ENCODE measurements around the gene CHMP1B. TPM values are rescaled to one million over a fixed set of nuclear protein-coding genes. Genes with fewer than 3 reads are reported as not detected.

Gene CHMP1B
- total and polyA plus RNA-seq, 2 experiments from 2014 or later = 47.1 to 47.8 TPM

DNA sequence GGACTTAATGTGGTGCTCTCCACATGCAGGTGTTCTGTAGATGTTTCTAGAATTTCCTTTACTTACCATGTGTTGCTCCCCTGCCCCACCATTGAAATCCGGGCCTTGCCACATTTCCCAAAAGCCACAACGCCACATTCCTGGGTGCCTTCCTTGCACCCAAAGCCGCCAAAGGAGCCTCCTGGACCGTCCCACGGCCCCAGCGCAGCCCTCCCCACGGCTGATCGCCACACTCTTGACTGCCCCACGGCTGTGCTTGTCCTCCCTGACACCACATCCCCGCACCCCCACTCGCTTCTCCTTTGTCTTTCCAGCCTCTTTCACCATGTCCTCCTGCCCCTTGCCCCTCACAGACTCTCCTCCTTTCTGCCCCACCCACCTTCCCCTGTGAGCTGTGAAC is 40.2 kb upstream of the CHMP1B start:
- no peak overlapping the region for H3K4me3 ChIP-seq
- H4K20me1 ChIP-seq (ENCODE audit: insufficient read depth) = no peaks in the 10 kb centered on the region
- no peaks in the 10 kb centered on the region for H3K4me1 ChIP-seq (ENCODE audit: insufficient read depth)
- no peak for DNase-seq
- no peaks in the 10 kb centered on the region for H3K79me2 ChIP-seq (ENCODE audit: insufficient read depth)
- no peak for TF ChIP-seq EZH2phosphoT487 (IDR thresholded peaks at IDR 0.05; ENCODE audit: insufficient read depth, low read depth)
- TF ChIP-seq EZH2 (IDR thresholded peaks at IDR 0.05; ENCODE audit: insufficient read depth, poor library complexity, severe bottlenecking) = no peak
- H3K36me3 ChIP-seq (ENCODE audit: low read depth) = no peaks in the 10 kb centered on the region
- H3K9me2 ChIP-seq (ENCODE audit: insufficient read depth) = no peaks in the 10 kb centered on the region
- H3F3A ChIP-seq (ENCODE audit: insufficient read depth) = no peaks in the 10 kb centered on the region
- no peak overlapping the region for H3K27ac ChIP-seq
- no peak overlapping the region for H2AFZ ChIP-seq
- no peaks in the 10 kb centered on the region for H3K27me3 ChIP-seq (replicated peaks; ENCODE audit: insufficient read depth)
- no peak overlapping the region for H3K9ac ChIP-seq
- no peak overlapping the region for H3K4me2 ChIP-seq (ENCODE audit: unreplicated experiment)
- in situ Hi-C loops (cut with MboI) = no loop called here
- no peaks in the 10 kb centered on the region for H3K9me3 ChIP-seq (ENCODE audit: low read depth)
- WGBS, 2 experiments (ENCODE audit: low coverage in 1 of 2, low lambda C conversion rate in 2 of 2, missing lambda C conversion rate in 2 of 2) = 77 to 81% methylated on average over 9 to 11 of the region's 11 CpGs

DNA sequence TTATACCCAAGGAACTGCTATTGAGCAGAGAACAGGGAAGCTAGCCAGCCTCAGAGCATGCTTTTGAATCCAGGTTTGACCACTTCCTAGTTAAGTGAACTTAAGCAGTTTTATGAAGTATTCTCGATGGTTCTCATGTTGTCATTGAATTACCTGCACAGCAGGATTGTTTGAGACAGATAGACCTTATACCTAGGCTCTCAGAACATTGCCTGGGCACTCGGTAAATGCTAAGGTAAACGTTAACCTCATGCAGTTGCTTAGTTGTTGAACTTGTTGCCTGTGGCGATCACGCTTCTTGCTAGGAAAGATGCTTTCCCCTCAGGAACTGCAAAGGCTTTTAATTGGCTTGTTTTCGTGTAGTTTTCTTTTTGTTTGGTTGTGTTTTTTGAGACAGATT is 34.0 kb upstream of the CHMP1B start:
- no peaks in the 10 kb centered on the region for H3K36me3 ChIP-seq (ENCODE audit: low read depth)
- H3K9me2 ChIP-seq (ENCODE audit: insufficient read depth) = no peaks in the 10 kb centered on the region
- no peak overlapping the region for H3K9ac ChIP-seq
- no peaks in the 10 kb centered on the region for H3K27me3 ChIP-seq (replicated peaks; ENCODE audit: insufficient read depth)
- H3K4me3 ChIP-seq = no peak overlapping the region
- H4K20me1 ChIP-seq (ENCODE audit: insufficient read depth) = no peaks in the 10 kb centered on the region
- H3K9me3 ChIP-seq (ENCODE audit: low read depth) = no peaks in the 10 kb centered on the region
- no peak for DNase-seq
- H3K79me2 ChIP-seq (ENCODE audit: insufficient read depth) = no peaks in the 10 kb centered on the region
- H2AFZ ChIP-seq = no peak overlapping the region
- in situ Hi-C loops (cut with MboI) = no loop called here
- no peak overlapping the region for H3K27ac ChIP-seq
- no peak for TF ChIP-seq EZH2 (IDR thresholded peaks at IDR 0.05; ENCODE audit: insufficient read depth, poor library complexity, severe bottlenecking)
- TF ChIP-seq EZH2phosphoT487 (IDR thresholded peaks at IDR 0.05; ENCODE audit: insufficient read depth, low read depth) = no peak
- H3K4me2 ChIP-seq (ENCODE audit: unreplicated experiment) = no peak overlapping the region
- no peaks in the 10 kb centered on the region for H3F3A ChIP-seq (ENCODE audit: insufficient read depth)
- 71% methylated on average over 6 of the region's 6 CpGs for WGBS, 2 experiments (ENCODE audit: low coverage in 1 of 2, low lambda C conversion rate in 2 of 2, missing lambda C conversion rate in 2 of 2)
- H3K4me1 ChIP-seq (ENCODE audit: insufficient read depth) = no peaks in the 10 kb centered on the region

DNA sequence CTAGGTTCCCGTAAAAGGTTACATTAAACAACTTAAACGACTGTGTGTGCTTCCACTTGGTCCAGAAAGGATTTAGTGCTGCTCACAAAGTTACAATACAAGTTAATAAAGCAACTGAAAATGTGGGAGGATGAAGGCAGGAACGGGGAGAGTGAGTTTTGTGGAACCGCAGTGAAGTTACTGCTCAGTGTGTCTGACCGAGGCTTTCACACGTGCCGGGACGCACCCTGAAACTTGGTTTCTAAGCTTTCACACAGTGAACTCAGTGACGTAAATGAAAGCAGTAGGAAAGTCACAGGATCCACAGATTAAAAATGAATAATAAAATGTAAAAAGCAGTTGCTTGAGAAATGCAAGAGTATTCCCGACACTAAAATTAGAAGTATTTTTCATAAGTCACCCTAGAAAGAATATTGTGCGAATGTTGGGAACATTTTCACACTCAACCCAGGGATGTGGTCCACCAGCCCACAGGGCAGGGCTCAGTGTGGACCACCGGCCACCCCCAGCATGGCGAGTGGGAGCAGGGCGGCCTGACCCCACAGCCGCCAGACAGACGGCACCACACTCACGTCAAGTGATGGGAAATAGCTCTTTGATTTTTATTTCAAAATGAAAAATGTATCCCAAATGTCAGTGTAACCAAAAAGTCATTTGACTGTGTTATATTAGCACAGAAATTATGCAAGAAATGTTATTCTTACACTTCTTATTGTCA is 32.6 kb upstream of the CHMP1B start:
- no peaks in the 10 kb centered on the region for H3K27me3 ChIP-seq (replicated peaks; ENCODE audit: insufficient read depth)
- TF ChIP-seq EZH2phosphoT487 (IDR thresholded peaks at IDR 0.05; ENCODE audit: insufficient read depth, low read depth) (no peak), EZH2 (IDR thresholded peaks at IDR 0.05; ENCODE audit: insufficient read depth, poor library complexity, severe bottlenecking) (no peak)
- H3K79me2 ChIP-seq (ENCODE audit: insufficient read depth) = no peaks in the 10 kb centered on the region
- no peaks in the 10 kb centered on the region for H3K9me3 ChIP-seq (ENCODE audit: low read depth)
- no peak overlapping the region for H3K4me2 ChIP-seq (ENCODE audit: unreplicated experiment)
- DNase-seq = no peak
- H3F3A ChIP-seq (ENCODE audit: insufficient read depth) = no peaks in the 10 kb centered on the region
- H3K4me3 ChIP-seq = no peak overlapping the region
- H4K20me1 ChIP-seq (ENCODE audit: insufficient read depth) = no peaks in the 10 kb centered on the region
- no peak overlapping the region for H3K27ac ChIP-seq
- in situ Hi-C loops (cut with MboI) = no loop called here
- no peaks in the 10 kb centered on the region for H3K36me3 ChIP-seq (ENCODE audit: low read depth)
- H3K4me1 ChIP-seq (ENCODE audit: insufficient read depth) = no peaks in the 10 kb centered on the region
- no peak overlapping the region for H2AFZ ChIP-seq
- no peak overlapping the region for H3K9ac ChIP-seq
- no peaks in the 10 kb centered on the region for H3K9me2 ChIP-seq (ENCODE audit: insufficient read depth)
- 71 to 74% methylated on average over 17 of the region's 17 CpGs for WGBS, 2 experiments (ENCODE audit: low coverage in 1 of 2, low lambda C conversion rate in 2 of 2, missing lambda C conversion rate in 2 of 2)

DNA sequence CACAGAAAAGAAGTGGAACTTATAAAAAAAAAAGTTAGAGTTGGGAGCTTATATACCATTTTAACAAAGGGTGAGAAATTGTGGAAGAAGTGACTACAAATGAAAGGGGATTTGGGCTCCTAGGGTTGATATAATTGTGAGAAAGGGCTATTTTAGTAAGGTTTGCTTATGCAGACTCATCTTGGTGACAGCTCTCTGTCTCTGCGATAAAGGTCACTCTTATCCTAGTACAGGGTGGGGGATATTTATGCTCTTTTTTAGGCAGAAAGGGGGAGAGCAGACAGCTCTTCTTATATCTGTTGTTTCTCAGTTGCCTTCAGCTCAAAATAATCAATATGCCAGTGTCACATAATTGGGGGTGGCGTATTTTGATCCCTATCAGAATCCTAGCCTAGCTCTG is 31.3 kb upstream of the CHMP1B start:
- Histone ChIP-seq H3K4me3 (no peak overlapping the region), H3K27me3 (replicated peaks; ENCODE audit: insufficient read depth) (no peaks in the 10 kb centered on the region), H2AFZ (no peak overlapping the region), H3K9me3 (ENCODE audit: low read depth) (no peaks in the 10 kb centered on the region), H3K36me3 (ENCODE audit: low read depth) (no peaks in the 10 kb centered on the region), H3K27ac (no peak overlapping the region), H3K4me2 (ENCODE audit: unreplicated experiment) (no peak overlapping the region), H3K79me2 (ENCODE audit: insufficient read depth) (no peaks in the 10 kb centered on the region), H4K20me1 (ENCODE audit: insufficient read depth) (no peaks in the 10 kb centered on the region), H3K9ac (no peak overlapping the region), H3K4me1 (ENCODE audit: insufficient read depth) (no peaks in the 10 kb centered on the region), H3K9me2 (ENCODE audit: insufficient read depth) (no peaks in the 10 kb centered on the region), H3F3A (ENCODE audit: insufficient read depth) (no peaks in the 10 kb centered on the region)
- no peak for TF ChIP-seq EZH2phosphoT487 (IDR thresholded peaks at IDR 0.05; ENCODE audit: insufficient read depth, low read depth)
- no peak for TF ChIP-seq EZH2 (IDR thresholded peaks at IDR 0.05; ENCODE audit: insufficient read depth, poor library complexity, severe bottlenecking)
- DNase-seq = no peak
- WGBS, 2 experiments (ENCODE audit: low coverage in 1 of 2, low lambda C conversion rate in 2 of 2, missing lambda C conversion rate in 2 of 2) = 75 to 84% methylated on average over 2 of the region's 2 CpGs
- in situ Hi-C loops (cut with MboI) = no loop called here

Data from GM23248 (cell line).